ENCODE data around the gene IPO11. TPM values are rescaled to one million over a fixed set of nuclear protein-coding genes. Genes with fewer than 3 reads are reported as not detected.

Gene IPO11
- total and polyA plus RNA-seq, 2 donors, result 12.2 to 18.5 TPM

DNA sequence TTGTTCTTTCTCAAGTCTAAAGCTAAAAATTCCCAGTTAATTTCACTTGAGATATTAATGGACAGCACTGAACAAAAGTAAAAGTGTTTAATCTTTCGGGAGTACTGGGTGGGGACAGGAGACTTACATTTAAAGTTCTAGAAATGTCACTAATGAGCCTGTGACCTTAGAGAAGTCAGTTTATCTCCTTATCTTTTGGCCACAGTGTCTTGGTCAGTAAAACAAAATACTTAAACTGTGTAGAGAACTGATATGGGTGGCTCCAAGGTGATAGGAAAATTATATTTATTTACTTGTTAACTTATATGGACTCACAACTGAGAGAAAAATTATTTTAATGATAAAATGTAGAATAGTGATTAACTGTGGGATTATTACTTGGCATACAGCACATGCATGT lies 8.9 kb downstream of the IPO11 start:
- H3K27me3 ChIP-seq (ENCODE audit: control insufficient read depth in 2 of 2, insufficient read depth in 1 of 2, low read length in 1 of 2), result no peaks in the 10 kb centered on the region
- H3K9me3 ChIP-seq (ENCODE audit: control insufficient read depth in 2 of 2, insufficient read depth in 1 of 2, low read length in 1 of 2), result no peaks in the 10 kb centered on the region
- H3K4me1 ChIP-seq (ENCODE audit: control insufficient read depth in 2 of 2, insufficient read depth in 2 of 2, low read length in 2 of 2), result no peaks in the 10 kb centered on the region
- no peak overlapping the region for H3K27ac ChIP-seq (ENCODE audit: low read depth in 1 of 2, low read length in 1 of 2)
- H3K36me3 ChIP-seq (ENCODE audit: control insufficient read depth in 2 of 2, insufficient read depth in 2 of 2, low read length in 1 of 2), result no peaks in the 10 kb centered on the region
- 96% methylated on average over 1 of the region's 1 CpG for WGBS
- no peak overlapping the region for H3K4me3 ChIP-seq (ENCODE audit: low read length in 2 of 2)
- no peak for DNase-seq (ENCODE audit: low read depth in 6 of 9, low spot score in 9 of 9)

DNA sequence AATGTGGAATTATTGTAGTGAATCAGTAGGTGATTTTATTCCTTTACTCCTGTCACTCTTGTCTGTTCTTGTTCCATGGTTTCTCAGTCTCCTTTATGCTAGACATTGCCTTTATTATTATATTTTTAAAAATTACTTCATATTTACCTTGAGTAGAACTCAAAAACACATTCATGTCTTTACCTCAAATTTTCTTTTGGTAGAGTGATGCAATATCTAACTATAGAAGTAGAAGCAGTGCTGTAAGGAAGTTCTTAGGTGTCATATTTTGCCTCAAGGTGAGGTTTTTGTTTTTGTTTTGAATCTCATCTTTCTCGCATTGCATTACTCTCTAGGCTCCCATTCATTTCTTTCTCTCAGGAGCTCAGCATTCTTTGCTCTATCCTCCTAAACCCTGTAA lies 12.2 kb downstream of the IPO11 start:
- no peaks in the 10 kb centered on the region for H3K27me3 ChIP-seq (ENCODE audit: control insufficient read depth in 2 of 2, insufficient read depth in 1 of 2, low read length in 1 of 2)
- 96% methylated on average over 1 of the region's 1 CpG for WGBS
- DNase-seq (ENCODE audit: low read depth in 6 of 9, low spot score in 9 of 9), result no peak
- no peaks in the 10 kb centered on the region for H3K9me3 ChIP-seq (ENCODE audit: control insufficient read depth in 2 of 2, insufficient read depth in 1 of 2, low read length in 1 of 2)
- no peak overlapping the region for H3K4me3 ChIP-seq (ENCODE audit: low read length in 2 of 2)
- no peaks in the 10 kb centered on the region for H3K4me1 ChIP-seq (ENCODE audit: control insufficient read depth in 2 of 2, insufficient read depth in 2 of 2, low read length in 2 of 2)
- no peaks in the 10 kb centered on the region for H3K36me3 ChIP-seq (ENCODE audit: control insufficient read depth in 2 of 2, insufficient read depth in 2 of 2, low read length in 1 of 2)
- H3K27ac ChIP-seq (ENCODE audit: low read depth in 1 of 2, low read length in 1 of 2), result no peak overlapping the region

DNA sequence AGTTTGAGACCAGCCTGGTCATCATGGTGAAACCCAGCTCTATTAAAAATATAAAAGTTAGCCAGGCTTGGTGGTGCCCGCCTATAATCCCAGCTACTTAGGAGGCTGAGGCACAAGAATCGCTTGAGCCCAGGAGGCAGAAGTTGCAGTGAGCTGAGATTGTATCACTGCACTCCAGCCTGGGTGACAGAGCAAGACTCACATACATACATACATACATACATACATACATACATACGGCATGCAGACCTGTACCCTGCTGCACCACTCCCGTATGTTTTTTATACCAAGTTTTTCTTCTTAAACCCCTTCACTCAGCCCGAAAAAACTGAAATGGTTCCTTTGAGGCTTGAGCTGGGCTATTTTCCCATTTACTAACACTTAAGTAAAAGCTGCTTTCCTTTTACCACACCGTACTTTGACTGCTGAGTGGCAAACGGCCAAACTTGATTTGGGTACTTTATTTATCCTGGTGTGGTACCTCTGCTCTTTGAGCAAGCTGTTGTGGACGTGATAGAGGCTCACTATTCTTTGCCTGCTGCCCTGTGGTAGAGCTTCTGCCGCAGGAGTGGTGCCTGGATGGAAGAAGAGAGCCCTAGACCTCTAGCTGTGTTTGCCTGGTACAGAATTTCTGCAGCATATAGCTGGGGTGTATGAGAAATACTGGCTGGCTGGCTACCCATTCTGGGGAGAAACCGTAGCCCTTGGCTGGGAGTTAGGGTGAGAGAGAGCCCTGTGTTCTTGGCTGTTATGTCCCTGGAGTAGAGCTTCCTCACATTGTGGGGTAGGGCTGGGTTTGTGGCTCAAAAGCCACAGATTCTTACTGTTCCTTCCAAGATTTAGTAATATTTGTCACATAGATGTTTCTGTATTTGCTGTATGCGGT lies 19.4 kb downstream of the IPO11 start:
- no peaks in the 10 kb centered on the region for H3K4me1 ChIP-seq (ENCODE audit: control insufficient read depth in 2 of 2, insufficient read depth in 2 of 2, low read length in 2 of 2)
- no peak for DNase-seq (ENCODE audit: low read depth in 6 of 9, low spot score in 9 of 9)
- H3K4me3 ChIP-seq (ENCODE audit: low read length in 2 of 2), result no peak overlapping the region
- H3K36me3 ChIP-seq (ENCODE audit: control insufficient read depth in 2 of 2, insufficient read depth in 2 of 2, low read length in 1 of 2), result no peaks in the 10 kb centered on the region
- H3K27ac ChIP-seq (ENCODE audit: low read depth in 1 of 2, low read length in 1 of 2), result no peak overlapping the region
- H3K9me3 ChIP-seq (ENCODE audit: control insufficient read depth in 2 of 2, insufficient read depth in 1 of 2, low read length in 1 of 2), result no peaks in the 10 kb centered on the region
- WGBS, result 94% methylated on average over 11 of the region's 11 CpGs
- H3K27me3 ChIP-seq (ENCODE audit: control insufficient read depth in 2 of 2, insufficient read depth in 1 of 2, low read length in 1 of 2), result no peaks in the 10 kb centered on the region

DNA sequence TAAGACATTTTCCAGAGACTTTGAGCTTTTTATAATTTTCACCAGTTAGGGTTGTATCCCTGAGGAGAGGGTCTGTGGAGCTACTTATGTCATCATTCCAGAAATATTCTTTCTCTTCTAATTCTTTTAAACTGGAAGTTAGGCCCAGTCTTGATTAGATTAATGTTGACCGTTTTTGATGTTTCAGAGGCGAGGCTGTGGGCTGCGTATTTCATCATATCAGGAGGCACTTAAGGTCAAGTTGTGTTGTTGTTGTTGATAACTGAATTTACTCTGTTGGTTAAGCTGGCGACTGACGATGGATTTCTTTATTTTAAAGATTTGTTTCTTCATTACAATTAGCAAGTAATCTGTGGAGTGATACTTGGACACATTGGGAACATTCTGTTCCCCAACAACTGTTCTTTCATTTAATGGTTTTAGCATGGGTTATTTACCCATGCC lies 20.1 kb downstream of the IPO11 start:
- no peak for DNase-seq (ENCODE audit: low read depth in 6 of 9, low spot score in 9 of 9)
- 94% methylated on average over 5 of the region's 5 CpGs for WGBS
- H3K4me3 ChIP-seq (ENCODE audit: low read length in 2 of 2), result no peak overlapping the region
- no peaks in the 10 kb centered on the region for H3K9me3 ChIP-seq (ENCODE audit: control insufficient read depth in 2 of 2, insufficient read depth in 1 of 2, low read length in 1 of 2)
- no peak overlapping the region for H3K27ac ChIP-seq (ENCODE audit: low read depth in 1 of 2, low read length in 1 of 2)
- no peaks in the 10 kb centered on the region for H3K27me3 ChIP-seq (ENCODE audit: control insufficient read depth in 2 of 2, insufficient read depth in 1 of 2, low read length in 1 of 2)
- no peaks in the 10 kb centered on the region for H3K36me3 ChIP-seq (ENCODE audit: control insufficient read depth in 2 of 2, insufficient read depth in 2 of 2, low read length in 1 of 2)
- no peaks in the 10 kb centered on the region for H3K4me1 ChIP-seq (ENCODE audit: control insufficient read depth in 2 of 2, insufficient read depth in 2 of 2, low read length in 2 of 2)

DNA sequence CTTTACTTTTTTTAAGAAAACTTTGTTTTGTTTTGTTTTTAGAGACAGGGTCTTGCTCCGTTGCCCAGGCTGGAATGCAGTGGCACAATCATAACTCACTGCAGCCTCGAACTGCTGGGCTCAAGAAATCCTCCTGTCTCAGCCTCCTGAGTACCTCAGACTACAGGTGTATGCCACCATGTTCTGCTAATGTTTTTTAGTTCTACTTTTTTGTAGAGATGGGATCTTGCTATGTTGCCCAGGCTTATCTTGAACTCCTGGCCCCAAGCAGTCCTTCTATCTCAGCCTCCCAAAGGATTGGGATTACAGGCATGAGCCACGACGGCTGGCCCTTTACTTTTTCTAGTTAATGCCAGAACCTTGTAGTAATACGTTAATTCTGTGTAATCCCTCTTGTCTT lies 36.0 kb downstream of the IPO11 start:
- WGBS, result 98% methylated on average over 5 of the region's 5 CpGs
- no peak for DNase-seq (ENCODE audit: low read depth in 6 of 9, low spot score in 9 of 9)
- H3K36me3 ChIP-seq (ENCODE audit: control insufficient read depth in 2 of 2, insufficient read depth in 2 of 2, low read length in 1 of 2), result peaks cover 7 to 13% of the 10 kb centered on the region in 2 donors

DNA sequence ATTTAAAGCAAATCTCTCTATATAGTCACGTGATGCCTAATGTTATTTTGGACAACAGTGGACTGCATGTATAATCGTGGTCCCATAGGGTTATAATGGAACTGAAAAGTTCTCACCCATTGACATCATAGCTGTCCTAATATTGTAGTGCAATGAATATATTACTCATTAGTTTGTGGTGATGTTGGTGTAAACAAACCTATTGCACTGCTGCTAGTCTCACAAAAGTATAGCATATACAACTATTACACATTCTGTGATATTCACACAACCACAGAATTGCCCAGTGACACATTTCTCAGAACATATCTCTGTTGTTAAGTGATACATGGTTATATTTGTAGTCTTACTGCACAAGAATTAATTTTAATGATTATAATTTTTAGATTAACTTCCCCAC lies 37.7 kb downstream of the IPO11 start:
- no peak for DNase-seq (ENCODE audit: low read depth in 6 of 9, low spot score in 9 of 9)
- H3K9me3 ChIP-seq (ENCODE audit: control insufficient read depth in 2 of 2, insufficient read depth in 1 of 2, low read length in 1 of 2), result no peaks in the 10 kb centered on the region
- H3K4me3 ChIP-seq (ENCODE audit: low read length in 2 of 2), result no peak overlapping the region
- no peaks in the 10 kb centered on the region for H3K27me3 ChIP-seq (ENCODE audit: control insufficient read depth in 2 of 2, insufficient read depth in 1 of 2, low read length in 1 of 2)
- peaks cover 7 to 13% of the 10 kb centered on the region in 2 donors for H3K36me3 ChIP-seq (ENCODE audit: control insufficient read depth in 2 of 2, insufficient read depth in 2 of 2, low read length in 1 of 2)
- H3K4me1 ChIP-seq (ENCODE audit: control insufficient read depth in 2 of 2, insufficient read depth in 2 of 2, low read length in 2 of 2), result no peaks in the 10 kb centered on the region
- WGBS, result 97% methylated on average over 2 of the region's 2 CpGs
- H3K27ac ChIP-seq (ENCODE audit: low read depth in 1 of 2, low read length in 1 of 2), result no peak overlapping the region

More for the DNA sequence above, 36.0 kb downstream of the IPO11 start:
- H3K27me3 ChIP-seq (ENCODE audit: control insufficient read depth in 2 of 2, insufficient read depth in 1 of 2, low read length in 1 of 2), result no peaks in the 10 kb centered on the region
- H3K4me1 ChIP-seq (ENCODE audit: control insufficient read depth in 2 of 2, insufficient read depth in 2 of 2, low read length in 2 of 2), result no peaks in the 10 kb centered on the region
- no peak overlapping the region for H3K27ac ChIP-seq (ENCODE audit: low read depth in 1 of 2, low read length in 1 of 2)
- no peaks in the 10 kb centered on the region for H3K9me3 ChIP-seq (ENCODE audit: control insufficient read depth in 2 of 2, insufficient read depth in 1 of 2, low read length in 1 of 2)
- no peak overlapping the region for H3K4me3 ChIP-seq (ENCODE audit: low read length in 2 of 2)

DNA sequence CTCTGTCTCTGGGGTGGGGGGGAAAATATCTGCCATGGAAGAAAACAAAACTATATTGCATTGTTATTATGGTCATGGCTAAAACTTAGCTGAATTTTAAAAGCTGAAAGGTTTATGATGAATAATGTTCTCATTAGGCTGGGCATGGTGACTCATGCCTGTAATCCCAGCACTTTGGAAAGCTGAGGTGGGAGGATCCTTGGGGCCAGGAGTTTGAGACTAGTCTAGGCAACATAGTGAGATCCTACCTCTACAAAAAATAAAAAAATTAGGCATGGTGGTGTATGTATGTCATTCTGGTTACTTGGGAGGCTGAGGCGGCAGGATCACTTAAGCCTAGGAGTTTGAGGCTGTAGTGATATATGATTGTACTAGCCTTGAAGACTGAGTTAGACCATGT lies 44.5 kb downstream of the IPO11 start:
- WGBS, result 98% methylated on average over 1 of the region's 1 CpG
- Histone ChIP-seq H3K4me3 (ENCODE audit: low read length in 2 of 2) (no peak overlapping the region), H3K4me1 (ENCODE audit: control insufficient read depth in 2 of 2, insufficient read depth in 2 of 2, low read length in 2 of 2) (no peaks in the 10 kb centered on the region), H3K27ac (ENCODE audit: low read depth in 1 of 2, low read length in 1 of 2) (no peak overlapping the region), H3K36me3 (ENCODE audit: control insufficient read depth in 2 of 2, insufficient read depth in 2 of 2, low read length in 1 of 2) (peaks cover 4 to 5% of the 10 kb centered on the region in 2 donors), H3K27me3 (ENCODE audit: control insufficient read depth in 2 of 2, insufficient read depth in 1 of 2, low read length in 1 of 2) (no peaks in the 10 kb centered on the region), H3K9me3 (ENCODE audit: control insufficient read depth in 2 of 2, insufficient read depth in 1 of 2, low read length in 1 of 2) (no peaks in the 10 kb centered on the region)
- DNase-seq (ENCODE audit: low read depth in 6 of 9, low spot score in 9 of 9), result no peak

DNA sequence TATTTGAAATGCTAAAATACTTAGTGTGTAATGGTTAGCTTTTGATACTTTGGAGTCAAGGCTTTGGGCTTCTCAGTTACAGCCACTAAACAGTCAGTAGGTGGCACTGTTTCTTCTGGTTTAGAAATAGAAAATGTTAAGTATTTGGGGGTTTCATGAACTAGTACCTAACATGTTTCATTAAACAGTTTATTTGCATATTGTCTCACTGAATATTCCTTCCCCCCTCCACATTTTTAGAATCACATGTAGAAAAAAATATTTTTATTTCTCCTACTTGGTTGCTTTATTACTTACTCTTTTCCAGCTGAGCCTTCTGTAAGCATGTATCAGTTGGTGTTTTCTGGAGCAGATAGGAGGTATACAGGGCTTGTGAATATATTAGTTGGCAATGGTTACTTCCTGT lies 48.0 kb downstream of the IPO11 start:
- H3K9me3 ChIP-seq (ENCODE audit: control insufficient read depth in 2 of 2, insufficient read depth in 1 of 2, low read length in 1 of 2), result no peaks in the 10 kb centered on the region
- DNase-seq (ENCODE audit: low read depth in 6 of 9, low spot score in 9 of 9), result peak; percentile 6 to 64 (median 21)
- peaks cover 4 to 5% of the 10 kb centered on the region in 2 donors for H3K36me3 ChIP-seq (ENCODE audit: control insufficient read depth in 2 of 2, insufficient read depth in 2 of 2, low read length in 1 of 2)
- H3K27ac ChIP-seq (ENCODE audit: low read depth in 1 of 2, low read length in 1 of 2), result no peak overlapping the region
- H3K4me3 ChIP-seq (ENCODE audit: low read length in 2 of 2), result no peak overlapping the region
- H3K4me1 ChIP-seq (ENCODE audit: control insufficient read depth in 2 of 2, insufficient read depth in 2 of 2, low read length in 2 of 2), result no peaks in the 10 kb centered on the region
- H3K27me3 ChIP-seq (ENCODE audit: control insufficient read depth in 2 of 2, insufficient read depth in 1 of 2, low read length in 1 of 2), result no peaks in the 10 kb centered on the region

DNA sequence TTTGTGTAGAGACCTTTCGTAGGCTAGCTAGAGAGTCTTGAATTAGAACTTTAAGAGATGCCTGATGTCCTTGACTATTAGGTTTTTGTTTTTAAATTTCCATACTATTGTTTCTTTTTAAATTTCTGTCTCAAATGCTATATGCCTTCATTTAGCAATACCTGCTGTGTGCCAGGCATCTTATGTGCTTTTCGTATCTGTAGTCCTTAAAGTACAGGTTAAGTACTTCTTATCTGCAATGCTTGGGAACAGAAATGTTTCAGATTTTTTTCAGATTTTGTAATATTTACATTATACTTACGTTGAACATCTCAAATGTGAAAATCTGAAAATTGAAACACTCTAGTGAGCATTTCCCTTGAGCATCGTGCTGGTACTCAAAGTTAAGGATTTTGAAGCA lies 49.0 kb downstream of the IPO11 start:
- DNase-seq (ENCODE audit: low read depth in 6 of 9, low spot score in 9 of 9), result no peak
- Histone ChIP-seq H3K27ac (ENCODE audit: low read depth in 1 of 2, low read length in 1 of 2) (no peak overlapping the region), H3K36me3 (ENCODE audit: control insufficient read depth in 2 of 2, insufficient read depth in 2 of 2, low read length in 1 of 2) (peaks cover 0 to 4% of the 10 kb centered on the region in 2 donors), H3K4me3 (ENCODE audit: low read length in 2 of 2) (no peak overlapping the region), H3K9me3 (ENCODE audit: control insufficient read depth in 2 of 2, insufficient read depth in 1 of 2, low read length in 1 of 2) (no peaks in the 10 kb centered on the region), H3K27me3 (ENCODE audit: control insufficient read depth in 2 of 2, insufficient read depth in 1 of 2, low read length in 1 of 2) (no peaks in the 10 kb centered on the region), H3K4me1 (ENCODE audit: control insufficient read depth in 2 of 2, insufficient read depth in 2 of 2, low read length in 2 of 2) (no peaks in the 10 kb centered on the region)
- WGBS, result 96% methylated on average over 4 of the region's 4 CpGs
